ENCODE measurements around the gene CLDN2.

The CLDN2 gene

DNA sequence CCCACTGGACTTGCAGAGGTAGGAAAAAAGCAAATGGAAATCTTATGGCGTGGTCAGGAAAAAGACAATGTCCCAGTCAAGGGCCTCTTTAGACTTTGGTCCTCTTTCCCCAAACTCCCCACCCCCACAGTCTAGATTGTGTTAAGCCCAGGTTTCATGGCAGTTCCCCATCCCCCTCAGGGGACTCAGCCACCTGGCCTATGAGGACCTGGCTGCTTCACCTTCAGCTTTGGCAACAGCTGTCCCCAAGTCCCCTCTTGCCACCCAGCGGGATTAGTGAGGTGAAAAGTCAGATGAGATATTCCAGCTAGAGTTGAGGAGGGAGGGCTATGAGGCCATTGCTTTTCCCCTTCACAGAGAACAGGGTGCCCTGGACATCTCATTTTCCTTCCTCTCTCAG is 17.5 kb upstream of the CLDN2 start:
- DNase-seq (ENCODE audit: low read depth, low spot score): no peak
- H3K4me3 ChIP-seq (ENCODE audit: low read depth, low read length): no peak overlapping the region
- in situ Hi-C loops (cut with HindIII; ENCODE audit: low sequenced_read_pairs): no loop called here
- TF ChIP-seq CTCF (IDR thresholded peaks at IDR 0.05; ENCODE audit: low read depth, low read length): no peak

DNA sequence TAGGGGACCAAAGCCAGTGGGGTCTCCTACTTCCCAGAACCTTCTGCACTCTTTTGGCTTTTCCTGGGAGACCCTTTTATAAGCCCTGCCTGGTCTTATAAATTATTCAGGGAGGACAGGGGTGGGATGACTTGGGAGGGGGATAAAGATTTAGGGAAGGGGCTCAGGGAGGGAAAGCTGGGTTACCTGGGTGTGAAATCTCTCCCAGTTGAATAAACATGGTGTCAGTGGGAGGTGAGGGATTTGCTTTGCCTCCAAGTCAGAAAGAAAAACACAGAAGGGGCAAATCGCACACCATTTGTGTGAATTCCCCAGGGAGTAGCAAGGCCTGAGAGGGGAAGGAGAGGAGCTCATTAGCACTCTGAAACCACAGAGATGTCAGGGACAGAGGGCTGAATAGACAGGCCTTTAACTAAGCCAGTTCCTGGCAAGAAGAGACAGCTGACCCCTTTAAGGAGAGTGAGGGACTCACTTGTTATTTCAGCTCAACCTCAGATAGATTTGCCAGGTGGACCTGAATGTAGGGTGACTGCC is 16.8 kb upstream of the CLDN2 start, which contains the start of gene RIPPLY1:
Gene RIPPLY1 (minus strand): TSS at position 51 of the 534 bp plus-strand sequence. CDS start 54 bp downstream, outside the sequence.
- no peak within 1 kb of the TSS for H3K4me3 ChIP-seq (ENCODE audit: low read depth, low read length)
- DNase-seq (ENCODE audit: low read depth, low spot score): no peak
- TF ChIP-seq CTCF (IDR thresholded peaks at IDR 0.05; ENCODE audit: low read depth, low read length): no peak
- in situ Hi-C loops (cut with HindIII; ENCODE audit: low sequenced_read_pairs): no loop called here

DNA sequence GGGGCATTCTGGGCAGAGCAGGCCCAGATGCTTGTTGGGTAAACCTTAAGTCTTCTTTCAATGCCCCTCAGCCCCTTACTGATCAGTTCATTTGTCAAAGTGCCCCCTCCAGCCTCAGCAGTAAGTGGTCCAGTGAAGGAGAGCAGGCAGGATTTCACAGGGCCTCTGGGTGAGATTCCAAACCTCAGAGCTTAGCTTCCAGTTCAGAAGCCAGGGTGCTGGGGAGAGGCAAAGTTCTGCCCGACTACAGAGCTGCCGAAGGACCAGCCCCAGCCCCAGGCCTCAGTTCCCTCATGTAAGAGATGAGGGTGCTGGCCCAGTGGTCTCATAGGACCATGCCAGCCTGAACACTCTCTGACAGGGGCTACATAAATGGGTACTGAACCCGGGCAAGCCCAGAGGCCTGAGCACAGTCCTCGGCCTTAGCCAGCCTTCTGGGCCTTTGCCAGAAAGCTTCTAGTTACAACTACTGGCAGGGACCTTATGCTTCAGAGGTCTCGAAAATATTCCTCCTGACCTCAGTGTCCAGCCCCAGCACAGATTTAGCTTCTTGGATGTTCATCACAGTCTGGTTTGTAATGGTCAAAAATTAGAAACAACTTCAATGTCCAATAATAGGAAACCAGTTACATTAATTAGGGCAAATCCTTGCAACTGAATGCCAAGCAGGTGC is 16.2 kb upstream of the CLDN2 start:
- DNase-seq (ENCODE audit: low read depth, low spot score): no peak
- no peak overlapping the region for H3K4me3 ChIP-seq (ENCODE audit: low read depth, low read length)
- in situ Hi-C loops (cut with HindIII; ENCODE audit: low sequenced_read_pairs): no loop called here
- TF ChIP-seq CTCF (IDR thresholded peaks at IDR 0.05; ENCODE audit: low read depth, low read length): no peak

DNA sequence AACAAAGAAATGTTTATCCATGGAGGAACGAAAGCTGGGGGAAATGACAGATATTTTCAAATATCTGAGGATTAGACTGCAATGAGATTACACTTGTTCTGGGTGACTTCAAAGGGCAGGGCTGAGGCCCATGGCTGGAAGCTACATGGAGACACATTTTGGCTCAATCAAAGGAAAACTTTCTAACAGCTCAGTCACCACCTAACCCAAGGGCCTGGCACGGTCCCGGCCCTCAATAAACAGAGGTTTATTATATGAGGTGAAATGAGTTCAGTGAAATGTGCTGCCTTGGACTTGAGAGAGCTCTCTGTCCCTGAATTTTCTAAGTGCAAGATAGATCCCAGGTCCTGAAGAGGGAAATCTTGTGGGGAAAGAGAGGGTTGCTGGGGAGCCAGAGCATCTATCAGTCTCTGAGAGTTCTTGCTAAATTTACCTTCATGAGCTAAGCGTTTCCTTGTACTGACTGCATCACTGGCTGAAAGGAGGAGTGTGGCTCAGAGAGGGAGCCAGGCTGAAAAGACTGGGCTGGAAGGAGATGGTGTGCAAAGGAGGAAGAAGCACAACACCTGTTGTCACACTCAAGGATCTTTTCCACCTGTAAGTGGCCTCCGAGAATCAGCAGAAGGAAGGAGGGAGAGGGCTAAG is 15.0 kb upstream of the CLDN2 start:
- H3K4me3 ChIP-seq (ENCODE audit: low read depth, low read length): no peak overlapping the region
- no peak for DNase-seq (ENCODE audit: low read depth, low spot score)
- no peak for TF ChIP-seq CTCF (IDR thresholded peaks at IDR 0.05; ENCODE audit: low read depth, low read length)
- in situ Hi-C loops (cut with HindIII; ENCODE audit: low sequenced_read_pairs): no loop called here

GRCh38 chrX:106906361-106906760 is 13.8 kb upstream of the CLDN2 start:
- no peak for TF ChIP-seq CTCF (IDR thresholded peaks at IDR 0.05; ENCODE audit: low read depth, low read length)
- DNase-seq (ENCODE audit: low read depth, low spot score): no peak
- no peak overlapping the region for H3K4me3 ChIP-seq (ENCODE audit: low read depth, low read length)
- in situ Hi-C loops (cut with HindIII; ENCODE audit: low sequenced_read_pairs): no loop called here

- no peak for DNase-seq (ENCODE audit: low read depth, low spot score)
- in situ Hi-C loops (cut with HindIII; ENCODE audit: low sequenced_read_pairs): no loop called here
- H3K4me3 ChIP-seq (ENCODE audit: low read depth, low read length): no peak overlapping the region
- no peak for TF ChIP-seq CTCF (IDR thresholded peaks at IDR 0.05; ENCODE audit: low read depth, low read length)
Observed at GRCh38 chrX:106912864-106913263, 7.3 kb upstream of the CLDN2 start.

All from astrocyte of the spinal cord (primary cell).